IPS-18a (cell line): ENCODE measurements around the gene GTF2H3.

Experiments
- H3K27ac ChIP-seq: one replicate; pipeline ENCODE4 v1.5.1; 2013; ENCODE audit warnings: low read length
- H3K27me3 ChIP-seq: one replicate; pipeline ENCODE4 v1.6.1; 2013; ENCODE audit warnings: mild to moderate bottlenecking, low read length; ENCODE audit not compliant: control insufficient read depth, insufficient read depth
- H3K36me3 ChIP-seq: one replicate; pipeline ENCODE4 v1.6.1; 2013; ENCODE audit warnings: low read depth, low read length; ENCODE audit not compliant: control insufficient read depth
- H3K4me1 ChIP-seq: one replicate; pipeline ENCODE4 v1.6.1; 2013; ENCODE audit warnings: low read depth, low read length; ENCODE audit not compliant: control insufficient read depth
- H3K4me3 ChIP-seq: one replicate; pipeline ENCODE4 v1.5.1; 2013; ENCODE audit warnings: low read length
- H3K9ac ChIP-seq: one replicate; pipeline ENCODE4 v1.6.1; 2013; ENCODE audit warnings: mild to moderate bottlenecking, low read length, moderate library complexity
- H3K9me3 ChIP-seq: one replicate; pipeline ENCODE4 v1.6.1; 2013; ENCODE audit warnings: low read depth, low read length; ENCODE audit not compliant: control insufficient read depth

Gene GTF2H3

DNA sequence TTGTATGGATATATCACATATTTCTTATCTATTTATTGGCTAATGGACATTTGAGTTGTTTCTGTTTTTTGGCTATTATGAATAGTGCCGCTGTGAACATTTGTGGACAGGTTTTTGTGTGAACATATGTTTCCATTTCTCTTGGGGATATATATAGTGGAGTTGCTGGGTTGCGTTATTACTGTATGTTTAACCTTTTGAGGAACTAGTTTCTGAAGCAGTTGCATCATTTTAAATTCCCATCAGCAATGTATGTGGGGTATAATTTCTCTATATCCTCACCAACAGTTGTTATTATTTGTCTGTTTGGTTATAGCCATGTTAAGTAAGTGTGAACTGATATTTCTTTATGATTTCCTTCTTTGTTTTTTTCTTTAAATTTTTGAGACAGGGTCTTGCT, 48.0 kb downstream of the GTF2H3 start:
- Histone ChIP-seq H3K4me1 (no peaks in the 10 kb centered on the region), H3K27ac (no peak overlapping the region), H3K4me3 (no peak overlapping the region), H3K9ac (no peak overlapping the region), H3K9me3 (no peaks in the 10 kb centered on the region), H3K36me3 (no peaks in the 10 kb centered on the region), H3K27me3 (no peaks in the 10 kb centered on the region)

DNA sequence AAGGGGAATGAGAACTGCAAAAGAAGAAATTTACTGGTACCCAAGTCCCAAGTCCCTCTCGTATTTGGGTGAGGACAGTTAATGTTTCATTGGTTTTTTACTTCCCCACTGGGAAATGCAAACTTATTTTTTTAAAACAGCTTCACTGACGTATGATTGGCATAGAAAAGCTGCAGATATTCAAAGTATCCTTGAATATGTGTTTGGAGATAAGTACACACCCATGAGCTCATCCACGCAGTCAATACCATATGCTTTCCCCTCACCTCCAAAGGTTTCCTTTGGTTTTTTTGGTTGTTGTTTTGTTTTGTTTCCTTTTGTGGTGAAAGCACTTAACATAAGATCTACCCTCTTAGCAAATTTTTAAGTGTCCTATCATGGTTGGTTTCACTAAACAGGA, 50.3 kb downstream of the GTF2H3 start:
- Histone ChIP-seq H3K4me3 (no peak overlapping the region), H3K9me3 (no peaks in the 10 kb centered on the region), H3K36me3 (no peaks in the 10 kb centered on the region), H3K9ac (no peak overlapping the region), H3K27me3 (no peaks in the 10 kb centered on the region), H3K27ac (no peak overlapping the region), H3K4me1 (no peaks in the 10 kb centered on the region)

GRCh38 chr12:123686636-123687190, 53.1 kb downstream of the GTF2H3 start:
- H3K36me3 ChIP-seq: no peaks in the 10 kb centered on the region
- H3K4me1 ChIP-seq: no peaks in the 10 kb centered on the region
- no peak overlapping the region for H3K27ac ChIP-seq
- no peak overlapping the region for H3K4me3 ChIP-seq
- H3K27me3 ChIP-seq: no peaks in the 10 kb centered on the region
- H3K9me3 ChIP-seq: no peaks in the 10 kb centered on the region
- no peak overlapping the region for H3K9ac ChIP-seq

DNA sequence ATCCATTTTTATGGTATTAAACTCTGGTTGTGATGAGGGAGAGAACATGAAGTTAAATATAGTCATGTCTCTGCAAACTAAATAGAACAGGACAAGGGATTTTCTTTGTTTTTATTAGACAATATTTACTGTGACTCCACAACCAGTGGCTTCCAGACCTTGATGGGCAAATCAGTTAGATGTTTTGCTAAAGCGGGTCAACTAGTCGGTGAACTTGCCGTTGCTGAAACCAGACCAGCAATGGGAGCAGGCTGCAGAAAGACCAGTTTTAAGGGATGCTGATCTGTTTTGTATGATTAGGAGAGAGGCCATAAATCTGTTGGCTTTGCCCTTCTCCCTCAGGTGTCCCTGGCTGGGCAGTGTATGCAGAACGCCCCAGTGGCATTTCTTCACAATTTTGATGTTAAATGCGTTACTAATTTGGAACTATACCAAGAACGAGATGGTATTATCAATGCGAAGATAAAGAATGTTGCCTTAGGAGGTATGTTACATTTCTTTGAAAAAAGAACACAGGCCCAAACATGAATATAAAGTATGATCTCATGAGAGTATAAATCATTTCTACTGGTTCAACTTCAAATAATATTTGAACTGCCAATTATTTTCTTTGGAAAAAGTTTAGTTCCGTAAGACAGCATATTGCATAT, 56.7 kb downstream of the GTF2H3 start:
- H3K27me3 ChIP-seq: no peaks in the 10 kb centered on the region
- H3K9me3 ChIP-seq: no peaks in the 10 kb centered on the region
- H3K27ac ChIP-seq: no peak overlapping the region
- H3K9ac ChIP-seq: no peak overlapping the region
- H3K4me3 ChIP-seq: no peak overlapping the region
- no peaks in the 10 kb centered on the region for H3K4me1 ChIP-seq
- H3K36me3 ChIP-seq: peaks cover 3% of the 10 kb centered on the region

- Histone ChIP-seq H3K9ac (no peak overlapping the region), H3K9me3 (no peaks in the 10 kb centered on the region), H3K4me3 (no peak overlapping the region), H3K27ac (no peak overlapping the region), H3K27me3 (no peaks in the 10 kb centered on the region), H3K4me1 (no peaks in the 10 kb centered on the region), H3K36me3 (peaks cover 8% of the 10 kb centered on the region)
Measured at GRCh38 chr12:123696207-123696606, 62.6 kb downstream of the GTF2H3 start.

DNA sequence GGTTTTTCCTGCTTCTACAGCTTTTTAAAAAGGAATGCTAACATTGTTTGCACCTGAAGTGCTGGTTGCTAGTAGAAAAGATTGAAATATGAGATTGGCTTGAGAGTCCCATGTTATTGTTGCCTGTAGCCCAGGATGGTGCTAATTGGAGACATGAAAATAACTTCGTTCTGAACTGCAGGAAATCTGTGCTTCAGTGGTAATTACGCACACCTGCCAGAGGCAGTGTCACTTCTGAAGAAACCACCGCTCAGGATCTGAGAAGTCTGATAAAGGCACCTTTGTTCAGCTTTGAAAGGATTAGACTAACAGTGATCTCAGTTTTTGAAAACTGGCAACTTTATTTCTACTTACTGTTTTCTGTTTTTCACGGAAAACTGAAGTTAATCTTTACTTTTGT, 63.0 kb downstream of the GTF2H3 start:
- Histone ChIP-seq H3K4me1 (no peaks in the 10 kb centered on the region), H3K9me3 (no peaks in the 10 kb centered on the region), H3K4me3 (no peak overlapping the region), H3K27me3 (no peaks in the 10 kb centered on the region), H3K36me3 (peaks cover 8% of the 10 kb centered on the region), H3K9ac (no peak overlapping the region), H3K27ac (no peak overlapping the region)

- Histone ChIP-seq H3K27me3 (no peaks in the 10 kb centered on the region), H3K9ac (no peak overlapping the region), H3K27ac (no peak overlapping the region), H3K4me3 (no peak overlapping the region), H3K4me1 (no peaks in the 10 kb centered on the region), H3K36me3 (no peaks in the 10 kb centered on the region), H3K9me3 (no peaks in the 10 kb centered on the region)
Measured at GRCh38 chr12:123705935-123706334, 72.3 kb downstream of the GTF2H3 start.

DNA sequence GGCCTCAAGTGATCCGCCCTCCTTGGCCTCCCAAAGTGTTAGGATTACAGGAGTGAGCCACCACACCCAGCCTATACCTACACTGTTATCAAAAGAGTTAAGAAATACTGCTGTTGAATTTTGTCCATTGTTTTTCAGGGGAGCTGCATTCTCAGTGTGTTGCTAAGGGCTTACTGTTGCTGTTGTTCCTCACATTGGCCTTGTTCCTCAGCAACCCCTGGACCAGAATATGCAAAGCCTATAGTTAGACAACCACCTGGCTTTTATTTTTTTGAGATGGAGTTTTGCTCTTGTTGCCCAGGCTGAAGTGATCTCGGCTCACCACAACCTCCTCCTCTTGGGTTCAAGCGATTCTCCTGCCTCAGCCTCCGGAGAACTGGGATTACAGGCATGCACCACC, 73.8 kb downstream of the GTF2H3 start:
- no peak overlapping the region for H3K9ac ChIP-seq
- no peaks in the 10 kb centered on the region for H3K27me3 ChIP-seq
- H3K9me3 ChIP-seq: no peaks in the 10 kb centered on the region
- H3K36me3 ChIP-seq: no peaks in the 10 kb centered on the region
- H3K4me3 ChIP-seq: no peak overlapping the region
- no peak overlapping the region for H3K27ac ChIP-seq
- H3K4me1 ChIP-seq: no peaks in the 10 kb centered on the region
